CD4-positive, alpha-beta T cell (primary cell): ENCODE measurements around the gene LIG1. TPM values are rescaled to one million over a fixed set of nuclear protein-coding genes. Genes with fewer than 3 reads are reported as not detected.
A peak's percentile ranks its signal among the peaks of the same experiment; 100 is the strongest.

ENCODE experiments used
- ATAC-seq: fragments of 200-7000 bp; cut with Tn5 transposase; one replicate; pipeline ENCODE4 v1.10.0; 2022; ENCODE audit warnings: mild to moderate bottlenecking; ENCODE audit not compliant: poor library complexity
- CTCF ChIA-PET: fragments of 350-600 bp; sonication (Branson Sonifier 250); formaldehyde crosslinking; loops from one replicate; lab custom pipeline; 2021; ENCODE audit warnings: antibody characterized with exemption, inconsistent platforms; lab: Charles Lee
- POLR2A ChIA-PET: fragments of 350-600 bp; sonication (Branson Sonifier 250); formaldehyde crosslinking; loops from one replicate; lab custom pipeline; 2021; ENCODE audit warnings: antibody characterized with exemption, inconsistent platforms; lab: Charles Lee
- DNase-seq, 14 experiments: peaks; one replicate each; pipeline ENCODE4 v3.0.0-alpha.2; 2013 to 2020; ENCODE audit warnings: mixed read lengths in 2 of 14
- H3K27ac ChIP-seq, 2 donors: one replicate each; pipeline versions ENCODE4 v1.5.1 to v1.7.0; 2013; ENCODE audit warnings: low read length in 2 of 2, low read depth in 1 of 2, mild to moderate bottlenecking in 1 of 2
- H3K27me3 ChIP-seq, 2 experiments: 1 replicate in 1 of 2; 2 replicates in 1 of 2; pipeline versions ENCODE4 v1.6.1 to v1.7.0; 2013; ENCODE audit warnings: low read length in 2 of 2, control low read depth in 1 of 2, mild to moderate bottlenecking in 1 of 2, moderate library complexity in 1 of 2; ENCODE audit not compliant: insufficient read depth in 2 of 2, control insufficient read depth in 1 of 2
- H3K36me3 ChIP-seq: one replicate; pipeline ENCODE4 v1.6.1; 2013; ENCODE audit warnings: low read length, control low read depth; ENCODE audit not compliant: insufficient read depth
- H3K4me1 ChIP-seq: one replicate; pipeline ENCODE4 v1.6.1; 2013; ENCODE audit warnings: low read length, control low read depth; ENCODE audit not compliant: insufficient read depth
- H3K4me3 ChIP-seq: one replicate; pipeline ENCODE4 v1.5.1; 2013; ENCODE audit warnings: mild to moderate bottlenecking, low read length, moderate library complexity
- H3K9me3 ChIP-seq, 2 experiments: 1 replicate in 1 of 2; 2 replicates in 1 of 2; pipeline versions ENCODE4 v1.6.1 to v1.7.0; 2013; ENCODE audit warnings: low read length in 2 of 2, mild to moderate bottlenecking in 2 of 2, control low read depth in 1 of 2, moderate library complexity in 1 of 2; ENCODE audit not compliant: control insufficient read depth in 1 of 2, insufficient read depth in 1 of 2
- H3K27ac Mint-ChIP-seq: one replicate; pipeline ENCODE4 v1.8.0; 2020; ENCODE audit warnings: mixed read lengths
- H3K27me3 Mint-ChIP-seq: one replicate; pipeline ENCODE4 v1.8.0; 2021; ENCODE audit warnings: mixed read lengths
- H3K36me3 Mint-ChIP-seq: one replicate; pipeline ENCODE4 v1.8.0; 2021; ENCODE audit warnings: low read depth, mixed read lengths
- H3K4me1 Mint-ChIP-seq: one replicate; pipeline ENCODE4 v1.8.0; 2021; ENCODE audit warnings: low read depth, mixed read lengths
- H3K4me3 Mint-ChIP-seq: one replicate; pipeline ENCODE4 v1.8.0; 2020; ENCODE audit warnings: mild to moderate bottlenecking, mixed read lengths
- H3K9me3 Mint-ChIP-seq: one replicate; pipeline ENCODE4 v1.8.0; 2020; ENCODE audit warnings: mixed read lengths
- intact Hi-C, 2 experiments: fragments of 100-400 bp; cut with DNase I in 1 of 2; cut with micrococcal nuclease in 1 of 2; formaldehyde crosslinking; loops; one replicate each; pipeline versions ENCODE4 v1.15.1 to v1.9.0; 2023 to 2025; cut with DNase I, micrococcal nuclease
- total RNA-seq, 174 experiments: library from RNA in 2 of 174; stranded (reverse) in 2 of 174; gene quantifications; one replicate each; pipeline ENCODE4 v1.2.3 and lab custom pipeline; 2021 to 2026
- TF ChIP-seq, protein P1 (sequence below): fragments of 200-600 bp; IDR thresholded peaks from one replicate; pipeline ENCODE4 v1.8.0; 2022; ENCODE audit warnings: antibody characterized with exemption, mild to moderate bottlenecking

Gene LIG1
- total RNA-seq, 2 experiments from 2014 or later, result 62.8 to 70.7 TPM

DNA sequence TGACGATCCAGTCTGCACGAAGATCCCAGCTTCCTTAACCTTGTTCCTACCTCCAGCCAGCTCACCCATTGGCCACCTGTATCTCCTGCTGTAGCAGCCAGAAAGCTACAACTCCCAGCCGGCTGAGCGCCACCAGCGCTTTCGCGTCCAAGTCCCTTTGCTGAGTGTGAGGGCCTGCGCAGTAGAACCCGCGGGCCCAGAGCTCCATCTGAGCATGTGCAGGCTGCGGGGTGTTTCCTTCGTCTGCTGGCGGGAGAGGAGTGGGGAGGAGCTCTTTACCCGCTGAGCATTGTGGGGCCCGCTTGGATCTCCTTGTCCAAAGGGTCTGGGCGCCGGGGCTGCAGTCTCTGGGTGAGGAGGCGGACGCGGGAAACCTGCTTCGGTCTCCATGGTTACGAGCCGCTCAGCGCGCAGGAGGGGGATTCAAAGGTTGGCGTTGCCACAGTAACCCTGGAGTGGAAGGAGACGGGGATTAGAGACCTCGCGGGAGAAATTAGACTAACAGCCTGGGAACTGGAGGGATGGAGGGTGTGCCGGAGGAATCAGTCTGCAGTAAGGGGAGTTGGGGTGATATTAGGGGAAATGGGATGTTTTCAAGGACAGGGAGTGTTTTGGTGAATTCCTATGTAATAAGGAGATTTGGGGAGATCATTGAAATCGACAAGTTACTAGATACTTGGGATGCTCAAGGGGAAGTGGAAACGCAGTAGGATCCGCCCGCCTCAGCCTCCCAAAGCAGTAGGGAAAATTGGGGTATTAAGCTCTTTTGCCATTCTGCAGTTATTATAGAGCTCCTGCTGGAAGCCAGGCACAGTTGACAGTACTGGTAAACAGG is 33.9 kb upstream of the LIG1 start:
- Mint-ChIP-seq H3K27ac (no peak overlapping the region), H3K9me3 (no peaks in the 10 kb centered on the region), H3K4me1 (peaks cover 22% of the 10 kb centered on the region), H3K4me3 (no peak overlapping the region), H3K36me3 (peaks cover 5% of the 10 kb centered on the region), H3K27me3 (no peaks in the 10 kb centered on the region)
- H3K4me1 ChIP-seq, result peaks cover 33% of the 10 kb centered on the region
- H3K27ac ChIP-seq, result peak overlapping the region; percentile 49 to 64
- POLR2A ChIA-PET, result interaction anchor here (0.6 to 3.9 kb wide), 26 partner anchors 8 to 188 kb away, joined by 3 to 37 read pairs (median 4); partner anchors contain the start of genes CARD8, KDELR1, LIG1 and PLA2G4C
- H3K36me3 ChIP-seq, result peaks cover 6% of the 10 kb centered on the region
- no peaks in the 10 kb centered on the region for H3K27me3 ChIP-seq
- ATAC-seq, result peak; percentile 100
- peak; percentile 84 to 95 (median 88) for DNase-seq
- no peaks in the 10 kb centered on the region for H3K9me3 ChIP-seq
- CTCF ChIA-PET, result interaction anchor here (0.6 to 4.4 kb wide), 7 partner anchors 14 to 913 kb away, joined by 3 to 29 read pairs (median 4); partner anchors contain the start of gene CARD8
- TF ChIP-seq, protein P1, sequence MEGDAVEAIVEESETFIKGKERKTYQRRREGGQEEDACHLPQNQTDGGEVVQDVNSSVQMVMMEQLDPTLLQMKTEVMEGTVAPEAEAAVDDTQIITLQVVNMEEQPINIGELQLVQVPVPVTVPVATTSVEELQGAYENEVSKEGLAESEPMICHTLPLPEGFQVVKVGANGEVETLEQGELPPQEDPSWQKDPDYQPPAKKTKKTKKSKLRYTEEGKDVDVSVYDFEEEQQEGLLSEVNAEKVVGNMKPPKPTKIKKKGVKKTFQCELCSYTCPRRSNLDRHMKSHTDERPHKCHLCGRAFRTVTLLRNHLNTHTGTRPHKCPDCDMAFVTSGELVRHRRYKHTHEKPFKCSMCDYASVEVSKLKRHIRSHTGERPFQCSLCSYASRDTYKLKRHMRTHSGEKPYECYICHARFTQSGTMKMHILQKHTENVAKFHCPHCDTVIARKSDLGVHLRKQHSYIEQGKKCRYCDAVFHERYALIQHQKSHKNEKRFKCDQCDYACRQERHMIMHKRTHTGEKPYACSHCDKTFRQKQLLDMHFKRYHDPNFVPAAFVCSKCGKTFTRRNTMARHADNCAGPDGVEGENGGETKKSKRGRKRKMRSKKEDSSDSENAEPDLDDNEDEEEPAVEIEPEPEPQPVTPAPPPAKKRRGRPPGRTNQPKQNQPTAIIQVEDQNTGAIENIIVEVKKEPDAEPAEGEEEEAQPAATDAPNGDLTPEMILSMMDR, result no peak
- intact Hi-C loops, result loop anchor here (1.0 to 5.0 kb wide), 5 partner anchors 33 to 57 kb away; partner anchors contain the start of genes LIG1 (in 1 of the 2) and ZSWIM9 (in 1 of the 2)
- peak overlapping the region; percentile 78 for H3K4me3 ChIP-seq

DNA sequence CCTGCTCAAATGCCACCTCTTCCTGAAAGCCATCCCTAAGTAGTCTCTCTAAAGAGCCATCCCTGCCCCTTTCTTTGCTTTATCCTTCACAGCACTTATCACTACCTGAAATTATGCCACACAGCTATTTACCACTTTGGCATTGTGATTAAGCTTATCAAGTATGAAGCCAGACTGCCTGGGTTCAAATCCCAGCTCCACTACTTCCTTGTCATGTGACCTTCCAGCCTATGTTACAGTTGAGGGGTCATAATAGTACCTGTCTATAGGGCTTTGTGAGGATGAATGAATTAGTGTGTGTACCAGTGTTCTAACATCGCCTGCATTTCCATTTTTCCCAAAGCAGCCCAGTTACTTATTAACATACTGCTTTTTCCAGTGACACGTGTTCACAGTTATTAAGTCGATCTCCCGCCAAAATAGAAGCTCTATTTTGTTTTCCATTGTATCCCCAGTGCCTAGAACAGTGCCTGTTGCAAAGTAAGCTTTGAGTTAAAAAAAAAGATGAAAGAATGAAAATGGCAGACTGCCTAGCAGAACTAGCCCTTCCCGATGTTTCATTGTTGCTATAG is 33.2 kb upstream of the LIG1 start:
- intact Hi-C loops, result loop anchor here (2.0 to 5.0 kb wide), 4 partner anchors 33 to 57 kb away; partner anchors contain the start of genes LIG1 (in 1 of the 2) and ZSWIM9 (in 1 of the 2)
- H3K9me3 Mint-ChIP-seq, result no peaks in the 10 kb centered on the region
- H3K36me3 Mint-ChIP-seq, result peaks cover 2% of the 10 kb centered on the region
- ATAC-seq, result no peak
- H3K27ac Mint-ChIP-seq, result no peak overlapping the region
- H3K4me3 ChIP-seq, result peak overlapping the region; percentile 78
- H3K4me1 Mint-ChIP-seq, result peaks cover 21% of the 10 kb centered on the region
- no peak for DNase-seq
- H3K4me1 ChIP-seq, result peaks cover 33% of the 10 kb centered on the region
- H3K36me3 ChIP-seq, result peaks cover 4% of the 10 kb centered on the region
- CTCF ChIA-PET, result interaction anchor here (0.6 to 4.4 kb wide), 7 partner anchors 13 to 914 kb away, joined by 3 to 29 read pairs (median 4); partner anchors contain the start of gene CARD8
- H3K27me3 Mint-ChIP-seq, result no peaks in the 10 kb centered on the region
- TF ChIP-seq, protein P1, result no peak
- no peak overlapping the region for H3K4me3 Mint-ChIP-seq
- H3K27ac ChIP-seq, result peak overlapping the region; percentile 49 to 64
- no peaks in the 10 kb centered on the region for H3K27me3 ChIP-seq
- H3K9me3 ChIP-seq, result no peaks in the 10 kb centered on the region
- POLR2A ChIA-PET, result interaction anchor here (0.6 to 3.9 kb wide), 25 partner anchors 9 to 188 kb away, joined by 3 to 37 read pairs (median 4); partner anchors contain the start of genes CARD8, KDELR1, LIG1 and PLA2G4C

DNA sequence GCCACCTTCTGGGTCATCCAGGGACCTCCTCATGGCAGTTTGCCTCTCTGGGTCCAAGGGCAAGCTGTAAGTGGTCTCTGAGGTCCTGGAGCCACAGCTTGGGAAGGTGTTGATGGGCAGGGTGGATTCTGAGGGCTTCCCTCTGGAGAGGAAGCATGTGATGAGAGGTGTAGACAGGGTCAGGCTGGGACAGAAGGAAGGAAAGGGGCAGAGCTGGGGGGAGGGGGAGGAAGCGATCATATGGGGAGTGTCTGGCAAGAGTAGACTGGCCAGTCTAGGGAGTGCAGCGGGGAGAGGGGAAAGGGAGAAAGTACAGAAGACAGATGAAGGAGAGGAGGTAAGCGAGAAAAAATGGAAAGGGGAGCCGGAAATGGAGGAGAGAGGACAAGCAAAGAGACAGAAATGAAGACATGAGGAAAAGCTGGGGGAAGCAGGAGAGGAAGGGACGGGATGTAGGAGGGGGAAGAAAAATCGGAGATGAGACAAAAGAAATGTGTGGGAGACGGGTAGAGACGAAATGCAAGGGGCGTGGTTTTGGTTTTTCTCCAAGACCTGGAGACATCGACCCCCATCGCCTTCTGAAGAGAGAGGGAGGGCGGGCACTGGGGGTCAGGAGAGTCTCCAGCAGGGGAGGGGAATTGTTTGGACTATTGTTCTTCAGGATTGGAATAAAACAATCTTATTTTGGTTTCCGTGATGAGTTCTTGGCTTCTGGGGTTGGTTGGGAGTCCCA is 27.0 kb upstream of the LIG1 start:
- H3K9me3 ChIP-seq, result no peaks in the 10 kb centered on the region
- H3K4me3 Mint-ChIP-seq, result no peak overlapping the region
- no peak overlapping the region for H3K27ac ChIP-seq
- H3K36me3 ChIP-seq, result peaks cover 3% of the 10 kb centered on the region
- H3K4me3 ChIP-seq, result no peak overlapping the region
- no peak for DNase-seq
- intact Hi-C loops, result no loop called here
- peaks cover 0 to 5% of the 10 kb centered on the region in 2 experiments for H3K27me3 ChIP-seq
- H3K36me3 Mint-ChIP-seq, result peaks cover 5% of the 10 kb centered on the region
- peaks cover 13% of the 10 kb centered on the region for H3K4me1 Mint-ChIP-seq
- H3K27ac Mint-ChIP-seq, result no peak overlapping the region
- no peaks in the 10 kb centered on the region for H3K4me1 ChIP-seq
- no peaks in the 10 kb centered on the region for H3K9me3 Mint-ChIP-seq
- ChIA-PET CTCF (no interaction called here), POLR2A (no interaction called here)
- no peak for ATAC-seq
- H3K27me3 Mint-ChIP-seq, result no peaks in the 10 kb centered on the region
- TF ChIP-seq, protein P1, result no peak
